Neural progenitor cell (in vitro differentiated cells): ENCODE data around the gene BRI3BP. TPM values are rescaled to one million over a fixed set of nuclear protein-coding genes. Genes with fewer than 3 reads are reported as not detected.

Experiments used
- DNase-seq: peaks from one replicate; pipeline ENCODE4 v3.0.0-alpha.2; 2016; ENCODE audit warnings: low spot score
- H2AFZ ChIP-seq: fragments of 200-600 bp; sonication (generic); replicated peaks from 2 replicates; pipeline ENCODE4 v1.6.1; 2016; ENCODE audit warnings: antibody characterized with exemption
- H3F3A ChIP-seq: fragments of 200-600 bp; sonication (generic); 2 replicates; pipeline ENCODE4 v1.6.1; 2016; ENCODE audit warnings: antibody characterized with exemption, low read depth
- H3K27ac ChIP-seq: fragments of 200-600 bp; sonication (generic); 2 replicates; pipeline ENCODE4 v1.5.1; 2016; ENCODE audit warnings: mild to moderate bottlenecking
- H3K27me3 ChIP-seq: fragments of 200-600 bp; sonication (generic); 2 replicates; pipeline ENCODE4 v1.6.1; 2016; ENCODE audit warnings: mild to moderate bottlenecking, moderate library complexity
- H3K36me3 ChIP-seq: fragments of 200-600 bp; sonication (generic); 2 replicates; pipeline ENCODE4 v1.5.1; 2016
- H3K4me1 ChIP-seq: fragments of 200-600 bp; sonication (generic); 2 replicates; pipeline ENCODE4 v1.6.1; 2016; ENCODE audit warnings: mixed run types
- H3K4me2 ChIP-seq: fragments of 200-600 bp; sonication (generic); 2 replicates; pipeline ENCODE4 v1.6.1; 2016
- H3K4me3 ChIP-seq: fragments of 200-600 bp; sonication (generic); 2 replicates; pipeline ENCODE4 v1.5.1; 2016
- H3K79me2 ChIP-seq: fragments of 200-600 bp; sonication (generic); 2 replicates; pipeline ENCODE4 v1.6.1; 2016; ENCODE audit warnings: low read depth
- H3K9ac ChIP-seq: fragments of 200-600 bp; sonication (generic); 2 replicates; pipeline ENCODE4 v1.6.1; 2016
- H3K9me3 ChIP-seq: fragments of 200-600 bp; sonication (generic); 2 replicates; pipeline ENCODE4 v1.5.1; 2016; ENCODE audit warnings: low read depth
- H4K20me1 ChIP-seq: fragments of 200-600 bp; sonication (generic); 2 replicates; pipeline ENCODE4 v1.6.1; 2016; ENCODE audit warnings: low read depth
- H3K27ac Mint-ChIP-seq: 3 replicates; pipeline ENCODE4 v1.8.0; 2021; ENCODE audit warnings: mixed read lengths
- H3K27me3 Mint-ChIP-seq: 2 replicates; pipeline ENCODE4 v1.8.0; 2022; ENCODE audit warnings: low read depth, mild to moderate bottlenecking, inconsistent platforms, moderate library complexity, mixed read lengths; ENCODE audit not compliant: insufficient read depth
- H3K36me3 Mint-ChIP-seq: 3 replicates; pipeline ENCODE4 v1.8.0; 2021; ENCODE audit warnings: mixed read lengths
- H3K4me1 Mint-ChIP-seq: 3 replicates; pipeline ENCODE4 v1.8.0; 2021; ENCODE audit warnings: mixed read lengths
- H3K4me3 Mint-ChIP-seq: 3 replicates; pipeline ENCODE4 v1.8.0; 2021; ENCODE audit warnings: mild to moderate bottlenecking, moderate library complexity, mixed read lengths
- H3K9me3 Mint-ChIP-seq: 3 replicates; pipeline ENCODE4 v1.8.0; 2020; ENCODE audit warnings: mixed read lengths
- EZH2 ChIP-seq: fragments of 200-600 bp; sonication (generic); IDR thresholded peaks from 2 replicates; pipeline ENCODE4 v1.6.1; 2017; ENCODE audit warnings: antibody characterized with exemption, mild to moderate bottlenecking, moderate library complexity
- EZH2phosphoT487 ChIP-seq: fragments of 200-600 bp; sonication (generic); IDR thresholded peaks from 2 replicates; pipeline ENCODE4 v1.6.1; 2017; ENCODE audit warnings: antibody characterized with exemption
- total RNA-seq: library from RNA; depleted of rRNA; stranded (reverse); fragments of >200 nt; gene quantifications from 2 replicates; pipeline ENCODE4 v1.2.3, GENCODE V29; 2015; ENCODE audit warnings: low replicate concordance
- TF ChIP-seq, protein P1 (sequence below): fragments of 200-600 bp; sonication (generic); IDR thresholded peaks from 2 replicates; pipeline ENCODE4 v1.5.1; 2017; ENCODE audit warnings: antibody characterized with exemption, mild to moderate bottlenecking

BRI3BP gene
- total RNA-seq, 1 donor from 2014 or later, result 2.5 TPM

DNA sequence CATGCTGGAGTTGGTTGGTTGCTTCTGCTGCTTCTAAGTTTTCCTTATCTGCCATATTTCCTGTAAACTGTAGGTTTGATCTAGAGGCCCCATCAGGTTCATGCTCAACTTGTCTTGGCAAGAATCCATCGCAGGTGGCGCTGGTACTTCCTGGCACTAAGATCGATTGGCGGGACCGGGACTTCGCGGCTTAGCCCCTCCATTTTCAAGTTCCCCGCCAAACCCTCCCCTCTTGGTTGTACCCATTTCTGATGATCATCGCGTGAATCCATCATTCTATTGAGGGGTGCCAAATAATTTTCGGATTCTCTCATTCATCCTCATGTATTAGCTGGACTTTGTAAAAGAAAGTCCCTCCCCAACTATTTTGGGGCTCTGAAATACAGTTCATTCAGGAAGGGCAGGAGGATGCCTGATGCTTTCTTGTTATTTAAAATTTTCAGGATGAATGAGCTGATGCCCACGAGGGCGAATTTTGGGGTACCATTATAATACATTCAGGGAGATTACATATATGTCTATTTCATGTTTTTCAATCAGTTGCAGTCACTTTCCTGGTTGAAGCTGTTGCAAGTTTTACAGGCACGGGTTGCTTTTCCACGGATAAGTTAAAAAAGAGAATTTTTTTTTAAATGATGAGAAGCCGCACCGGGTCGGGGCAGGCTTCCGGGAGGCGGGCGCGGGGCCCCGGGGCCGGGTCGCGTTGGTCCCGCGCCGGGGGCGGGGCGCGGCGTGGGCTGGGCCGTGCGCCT is 395 bp upstream of the BRI3BP start:
- H2AFZ ChIP-seq, result peak overlapping the region; percentile 23
- peaks cover 20% of the 10 kb centered on the region for H3K4me1 ChIP-seq
- H3K36me3 ChIP-seq, result no peaks in the 10 kb centered on the region
- no peak overlapping the region for H3K27ac ChIP-seq
- Mint-ChIP-seq H3K36me3 (peaks cover 2% of the 10 kb centered on the region), H3K4me1 (peaks cover 21% of the 10 kb centered on the region), H3K27ac (no peak overlapping the region), H3K9me3 (no peaks in the 10 kb centered on the region), H3K27me3 (peaks cover 6% of the 10 kb centered on the region), H3K4me3 (peak overlapping the region; percentile 88)
- H3K9me3 ChIP-seq, result no peaks in the 10 kb centered on the region
- H3K79me2 ChIP-seq, result peaks cover 30% of the 10 kb centered on the region
- H3K9ac ChIP-seq, result no peak overlapping the region
- no peak for TF ChIP-seq EZH2phosphoT487
- TF ChIP-seq EZH2, result peak; percentile 61
- TF ChIP-seq, protein P1, sequence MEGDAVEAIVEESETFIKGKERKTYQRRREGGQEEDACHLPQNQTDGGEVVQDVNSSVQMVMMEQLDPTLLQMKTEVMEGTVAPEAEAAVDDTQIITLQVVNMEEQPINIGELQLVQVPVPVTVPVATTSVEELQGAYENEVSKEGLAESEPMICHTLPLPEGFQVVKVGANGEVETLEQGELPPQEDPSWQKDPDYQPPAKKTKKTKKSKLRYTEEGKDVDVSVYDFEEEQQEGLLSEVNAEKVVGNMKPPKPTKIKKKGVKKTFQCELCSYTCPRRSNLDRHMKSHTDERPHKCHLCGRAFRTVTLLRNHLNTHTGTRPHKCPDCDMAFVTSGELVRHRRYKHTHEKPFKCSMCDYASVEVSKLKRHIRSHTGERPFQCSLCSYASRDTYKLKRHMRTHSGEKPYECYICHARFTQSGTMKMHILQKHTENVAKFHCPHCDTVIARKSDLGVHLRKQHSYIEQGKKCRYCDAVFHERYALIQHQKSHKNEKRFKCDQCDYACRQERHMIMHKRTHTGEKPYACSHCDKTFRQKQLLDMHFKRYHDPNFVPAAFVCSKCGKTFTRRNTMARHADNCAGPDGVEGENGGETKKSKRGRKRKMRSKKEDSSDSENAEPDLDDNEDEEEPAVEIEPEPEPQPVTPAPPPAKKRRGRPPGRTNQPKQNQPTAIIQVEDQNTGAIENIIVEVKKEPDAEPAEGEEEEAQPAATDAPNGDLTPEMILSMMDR, result peak; percentile 71
- peak overlapping the region; percentile 78 for H3K4me3 ChIP-seq
- DNase-seq, result peak; percentile 85
- H3F3A ChIP-seq, result peaks cover 16% of the 10 kb centered on the region
- H3K27me3 ChIP-seq, result peaks cover 22% of the 10 kb centered on the region
- peaks cover 21% of the 10 kb centered on the region for H4K20me1 ChIP-seq
- H3K4me2 ChIP-seq, result peak overlapping the region; percentile 100

DNA sequence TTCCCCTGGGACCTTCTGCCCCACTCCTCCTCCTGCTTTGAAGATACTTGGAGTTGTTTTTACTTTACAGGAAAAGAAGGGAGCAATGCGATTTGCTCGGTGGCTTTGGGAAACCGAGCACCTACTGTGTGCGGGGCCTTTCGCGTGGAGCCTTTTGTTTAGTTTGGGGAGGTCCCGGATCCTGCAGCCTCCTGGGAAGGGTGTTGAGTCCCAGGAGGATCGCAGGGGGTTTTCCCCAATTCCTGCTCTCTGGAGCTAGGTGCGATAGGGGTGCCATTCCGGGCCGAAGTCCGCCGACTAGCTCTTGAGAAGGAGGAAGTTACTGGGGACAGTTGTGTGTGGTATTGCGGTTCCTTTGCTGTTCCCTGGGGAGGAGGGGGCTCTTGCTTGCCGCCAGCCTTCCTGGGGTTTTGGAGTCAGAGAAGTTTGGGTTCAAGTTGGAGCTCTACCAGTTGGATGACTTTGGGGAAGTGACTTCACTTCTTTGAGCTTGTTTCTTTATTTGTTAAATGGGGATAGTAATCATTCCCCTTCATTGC is 1.1 kb downstream of the BRI3BP start:
- peak; percentile 19 for DNase-seq

GRCh38 chr12:124995200-124995961 is 1.9 kb downstream of the BRI3BP start:
- H3K9ac ChIP-seq, result no peak overlapping the region
- H3K27me3 ChIP-seq, result peaks cover 22% of the 10 kb centered on the region
- peaks cover 16% of the 10 kb centered on the region for H3F3A ChIP-seq
- TF ChIP-seq, protein P1, result no peak
- TF ChIP-seq EZH2phosphoT487, result no peak
- TF ChIP-seq EZH2, result no peak
- Mint-ChIP-seq H3K9me3 (no peaks in the 10 kb centered on the region), H3K27me3 (peaks cover 6% of the 10 kb centered on the region), H3K4me1 (peaks cover 17% of the 10 kb centered on the region), H3K27ac (no peak overlapping the region), H3K36me3 (peaks cover 4% of the 10 kb centered on the region), H3K4me3 (peak overlapping the region; percentile 94)
- H3K4me3 ChIP-seq, result peak overlapping the region; percentile 78
- no peaks in the 10 kb centered on the region for H3K36me3 ChIP-seq
- peaks cover 29% of the 10 kb centered on the region for H3K79me2 ChIP-seq
- peaks cover 21% of the 10 kb centered on the region for H4K20me1 ChIP-seq
- H2AFZ ChIP-seq, result no peak overlapping the region
- peak overlapping the region; percentile 97 for H3K4me2 ChIP-seq
- DNase-seq, result no peak
- H3K9me3 ChIP-seq, result no peaks in the 10 kb centered on the region
- no peak overlapping the region for H3K27ac ChIP-seq
- peaks cover 16% of the 10 kb centered on the region for H3K4me1 ChIP-seq

More for the DNA sequence above, 1.1 kb downstream of the BRI3BP start:
- Mint-ChIP-seq H3K9me3 (no peaks in the 10 kb centered on the region), H3K27me3 (peaks cover 6% of the 10 kb centered on the region), H3K27ac (peak overlapping the region; percentile 25), H3K36me3 (peaks cover 4% of the 10 kb centered on the region), H3K4me1 (peaks cover 17% of the 10 kb centered on the region), H3K4me3 (peak overlapping the region; percentile 94)
- H4K20me1 ChIP-seq, result peaks cover 21% of the 10 kb centered on the region
- no peak overlapping the region for H3K9ac ChIP-seq
- no peaks in the 10 kb centered on the region for H3K9me3 ChIP-seq
- peak overlapping the region; percentile 73 for H2AFZ ChIP-seq
- H3K27me3 ChIP-seq, result peaks cover 22% of the 10 kb centered on the region
- peaks cover 16% of the 10 kb centered on the region for H3K4me1 ChIP-seq
- peaks cover 16% of the 10 kb centered on the region for H3F3A ChIP-seq
- H3K79me2 ChIP-seq, result peaks cover 29% of the 10 kb centered on the region
- H3K4me3 ChIP-seq, result peak overlapping the region; percentile 78
- H3K36me3 ChIP-seq, result no peaks in the 10 kb centered on the region
- H3K4me2 ChIP-seq, result peak overlapping the region; percentile 97
- no peak overlapping the region for H3K27ac ChIP-seq
- TF ChIP-seq EZH2phosphoT487 (no peak), EZH2 (peak; percentile 38)
- TF ChIP-seq, protein P1, result no peak
